GM13977 (cell line): ENCODE data around the gene BEGAIN.

Source experiments
- DNase-seq: peaks from one replicate; pipeline ENCODE4 v3.0.0; 2012; ENCODE audit warnings: low spot score
- CTCF ChIP-seq: IDR thresholded peaks from 2 replicates; pipeline ENCODE4 v1.5.1; 2012; ENCODE audit warnings: mild to moderate bottlenecking, control low read depth; ENCODE audit not compliant: insufficient read depth; ENCODE audit errors: extremely low read depth, missing control alignments
- in situ Hi-C: fragments of 300-500 bp; cut with MboI; formaldehyde crosslinking; loops from one replicate; pipeline ENCODE4 v1.12.0; 2022; ENCODE audit warnings: low sequenced_read_pairs, low pct_unique_long_range_greater_than_20kb, mixed read lengths, inconsistent platforms; ENCODE audit not compliant: unreplicated experiment

BEGAIN gene

DNA sequence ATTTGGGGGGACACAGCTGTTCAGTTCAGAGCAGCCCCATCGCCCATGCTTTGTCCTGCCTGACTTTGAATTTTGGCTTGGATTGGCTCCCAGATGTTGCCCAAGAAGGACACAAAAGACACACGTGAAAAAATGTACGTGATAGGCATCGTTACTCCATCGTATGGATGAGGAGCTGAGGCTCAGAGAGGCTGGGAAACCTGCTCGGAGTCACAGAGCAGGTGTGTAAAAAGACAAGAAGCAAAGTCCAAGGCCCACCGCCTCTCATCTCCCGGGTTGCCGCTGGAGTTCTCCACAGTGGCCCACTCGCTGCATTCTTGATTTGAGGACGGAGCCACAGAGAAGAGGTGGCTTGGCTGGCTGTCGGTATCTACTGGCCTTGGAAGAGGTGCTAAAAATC lies 41.0 kb upstream of the BEGAIN start:
- no peak for DNase-seq
- in situ Hi-C loops: no loop called here
- no peak for TF ChIP-seq CTCF

- in situ Hi-C loops: no loop called here
- TF ChIP-seq CTCF: no peak
Measured at GRCh38 chr14:100626614-100627013, 39.4 kb upstream of the BEGAIN start.

DNA sequence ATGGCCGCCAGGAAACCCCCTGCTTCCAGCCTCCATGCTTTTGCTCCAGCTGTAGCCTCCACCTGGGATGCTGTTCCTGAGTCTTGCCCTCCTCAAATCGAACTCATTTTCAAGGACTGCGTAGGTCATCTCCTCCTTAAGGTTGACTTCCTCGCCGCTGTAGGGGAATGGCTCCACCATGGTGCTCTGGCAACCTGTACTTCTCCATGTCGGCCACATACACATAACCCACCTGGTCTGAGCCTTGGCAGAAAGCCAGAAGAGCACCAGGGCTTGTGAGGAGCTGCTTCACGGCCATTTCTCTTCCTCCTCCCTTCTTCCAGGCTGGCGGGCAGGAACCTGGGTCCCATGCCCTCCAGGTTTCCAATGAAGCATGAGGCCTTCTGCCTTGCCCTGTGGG lies 36.7 kb upstream of the BEGAIN start:
- DNase-seq: no peak
- in situ Hi-C loops: no loop called here
- no peak for TF ChIP-seq CTCF

More at GRCh38 chr14:100626614-100627013, 39.4 kb upstream of the BEGAIN start:
- DNase-seq: no peak

DNA sequence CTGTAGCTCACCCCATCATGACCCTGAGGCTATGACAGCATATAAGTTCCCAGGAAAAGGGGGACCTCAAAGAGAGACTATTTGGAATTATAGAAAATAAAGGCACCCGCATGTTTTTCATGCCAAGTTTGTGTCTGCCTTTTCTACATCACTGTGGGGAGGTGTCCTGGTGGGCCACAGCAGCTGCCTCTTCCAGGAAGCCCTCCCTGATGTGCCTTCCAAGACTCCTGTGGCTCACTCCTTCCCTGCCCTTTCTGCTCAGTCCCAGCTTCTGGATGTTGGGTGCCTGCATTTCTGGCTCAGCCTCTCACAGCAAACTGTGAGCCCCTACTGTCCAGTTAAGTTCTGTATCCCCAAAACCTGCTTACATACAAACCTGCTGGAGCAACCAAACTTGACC lies 36.3 kb upstream of the BEGAIN start:
- in situ Hi-C loops: no loop called here
- no peak for TF ChIP-seq CTCF
- DNase-seq: no peak

DNA sequence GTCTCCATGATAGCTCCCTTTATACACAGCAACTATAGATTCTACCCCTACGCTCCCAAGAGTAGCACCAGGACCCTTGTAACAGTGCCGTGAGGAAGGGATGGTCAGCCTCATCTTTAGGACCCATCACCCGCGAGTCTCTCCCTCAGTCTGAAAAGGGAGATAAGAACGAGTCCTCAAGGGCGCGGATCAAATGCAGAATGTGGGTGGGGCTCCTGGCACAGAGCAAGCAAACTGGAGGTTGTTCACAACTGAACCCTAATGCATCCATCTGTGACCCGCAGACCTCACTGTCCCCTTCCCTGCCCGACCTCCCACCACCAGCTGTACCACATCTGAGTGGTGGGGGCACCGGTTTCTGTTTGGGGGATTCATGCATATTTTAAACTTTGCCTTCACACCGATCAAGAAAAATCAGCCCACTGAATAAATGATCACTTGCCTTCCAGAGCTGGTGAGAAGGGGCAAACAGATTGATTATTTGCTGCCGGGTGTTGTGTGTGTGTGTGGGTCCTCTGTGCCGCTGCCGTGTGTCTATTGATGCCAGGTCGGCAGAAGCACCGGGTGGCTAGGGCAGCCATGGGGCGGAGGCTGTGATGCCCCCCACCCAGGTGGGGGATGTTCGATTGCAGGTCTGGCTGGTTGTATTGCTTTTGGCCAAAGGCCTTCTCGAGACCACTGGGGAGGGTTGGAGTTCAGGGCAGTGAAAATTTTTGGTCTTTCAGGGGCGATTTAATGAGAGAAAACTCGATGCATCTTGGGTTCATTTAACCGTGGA lies 35.7 kb upstream of the BEGAIN start:
- in situ Hi-C loops: no loop called here
- no peak for DNase-seq
- TF ChIP-seq CTCF: no peak

DNA sequence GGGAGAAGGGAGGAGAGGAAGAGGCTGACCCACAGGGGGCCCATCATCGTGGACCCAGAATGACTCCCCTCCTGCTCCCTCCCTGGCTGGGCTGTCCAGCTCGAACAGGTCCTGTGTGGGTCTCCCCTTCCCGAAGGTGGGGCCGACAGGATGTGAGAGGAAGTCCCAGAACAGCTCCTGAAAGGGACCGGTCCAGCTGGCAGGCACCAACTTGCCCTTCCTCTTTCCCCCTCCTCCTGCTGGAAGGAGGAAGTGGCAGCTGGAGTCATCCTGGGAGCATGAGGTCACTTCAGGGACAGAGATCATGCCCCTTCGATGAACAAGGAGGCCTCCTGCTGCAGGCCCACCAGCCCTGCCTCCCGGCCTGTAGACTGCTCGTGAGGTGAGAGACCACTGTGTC lies 35.0 kb upstream of the BEGAIN start:
- DNase-seq: no peak
- in situ Hi-C loops: no loop called here
- TF ChIP-seq CTCF: no peak
